Measurements from ENCODE around the gene INPP5J.

DNA sequence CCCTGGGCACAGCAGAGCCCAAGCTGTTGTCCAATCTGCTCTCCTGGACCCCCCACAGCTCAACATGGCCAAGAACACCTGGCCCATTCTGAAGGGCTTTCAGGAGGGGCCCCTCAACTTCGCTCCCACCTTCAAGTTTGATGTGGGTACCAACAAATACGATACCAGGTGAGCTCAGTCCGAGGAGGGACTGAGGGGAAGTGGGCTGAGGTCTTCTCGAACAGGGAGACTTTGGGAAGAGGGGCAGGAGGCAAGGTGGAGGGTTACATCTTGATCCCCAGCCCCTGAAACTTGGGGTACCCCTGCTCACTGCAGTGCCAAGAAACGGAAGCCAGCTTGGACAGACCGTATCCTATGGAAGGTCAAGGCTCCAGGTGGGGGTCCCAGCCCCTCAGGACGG, 5.4 kb downstream of the INPP5J start:
- TF ChIP-seq, protein P1, sequence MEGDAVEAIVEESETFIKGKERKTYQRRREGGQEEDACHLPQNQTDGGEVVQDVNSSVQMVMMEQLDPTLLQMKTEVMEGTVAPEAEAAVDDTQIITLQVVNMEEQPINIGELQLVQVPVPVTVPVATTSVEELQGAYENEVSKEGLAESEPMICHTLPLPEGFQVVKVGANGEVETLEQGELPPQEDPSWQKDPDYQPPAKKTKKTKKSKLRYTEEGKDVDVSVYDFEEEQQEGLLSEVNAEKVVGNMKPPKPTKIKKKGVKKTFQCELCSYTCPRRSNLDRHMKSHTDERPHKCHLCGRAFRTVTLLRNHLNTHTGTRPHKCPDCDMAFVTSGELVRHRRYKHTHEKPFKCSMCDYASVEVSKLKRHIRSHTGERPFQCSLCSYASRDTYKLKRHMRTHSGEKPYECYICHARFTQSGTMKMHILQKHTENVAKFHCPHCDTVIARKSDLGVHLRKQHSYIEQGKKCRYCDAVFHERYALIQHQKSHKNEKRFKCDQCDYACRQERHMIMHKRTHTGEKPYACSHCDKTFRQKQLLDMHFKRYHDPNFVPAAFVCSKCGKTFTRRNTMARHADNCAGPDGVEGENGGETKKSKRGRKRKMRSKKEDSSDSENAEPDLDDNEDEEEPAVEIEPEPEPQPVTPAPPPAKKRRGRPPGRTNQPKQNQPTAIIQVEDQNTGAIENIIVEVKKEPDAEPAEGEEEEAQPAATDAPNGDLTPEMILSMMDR (IDR thresholded peaks at IDR 0.05), result no peak
- no peak for TF ChIP-seq EP300 (IDR thresholded peaks at IDR 0.05)
- TF ChIP-seq POLR2A (IDR thresholded peaks at IDR 0.05), result no peak

All from tibial nerve (tissue), 4 donors.